Anterior cingulate cortex (tissue), 58 donors: ENCODE results near the gene RBFOX2.
"Not testable (repeated sequence)": the region's sequence is repeated elsewhere in the genome, so short reads cannot be mapped to it uniquely, and the experiment has no call there.

Experiments
- DNase-seq, 58 donors: peaks; one replicate each; lab custom pipeline; 2025; lab: John Stamatoyannopoulos, UW

Gene RBFOX2

GRCh38 chr22:36048911-36049677 is 20.5 kb upstream of the RBFOX2 start:
- DNase-seq: no peak

- not testable (repeated sequence) for DNase-seq
These were observed 15.9 kb upstream of the RBFOX2 start for GRCh38 chr22:36044517-36044916.

- no peak for DNase-seq
These were observed 13.6 kb upstream of the RBFOX2 start for GRCh38 chr22:36042240-36042639.

- DNase-seq: no peak
These were observed 10.5 kb upstream of the RBFOX2 start for GRCh38 chr22:36039125-36039524.

GRCh38 chr22:36037102-36037758 is 8.6 kb upstream of the RBFOX2 start:
- DNase-seq: no peak

- DNase-seq: no peak
These were observed 7.6 kb upstream of the RBFOX2 start for GRCh38 chr22:36036167-36036624.

GRCh38 chr22:36032611-36033010 is 4.0 kb upstream of the RBFOX2 start:
- no peak for DNase-seq

GRCh38 chr22:36029406-36029755 is 757 bp upstream of the RBFOX2 start:
- no peak for DNase-seq

GRCh38 chr22:36027935-36028645 is 534 bp downstream of the RBFOX2 start:
- DNase-seq: peak in 35 of 58 donors; percentile 27 to 90 (median 58)

GRCh38 chr22:36027579-36027934 is 1.1 kb downstream of the RBFOX2 start:
- DNase-seq: peak in 20 of 58 donors; percentile 14 to 61 (median 42)

GRCh38 chr22:36026741-36027140 is 1.9 kb downstream of the RBFOX2 start:
- peak in 4 of 58 donors; percentile 4 to 32 (median 14) for DNase-seq

- no peak for DNase-seq
These were observed 5.9 kb downstream of the RBFOX2 start for GRCh38 chr22:36022697-36023096.

GRCh38 chr22:36022162-36022561 is 6.5 kb downstream of the RBFOX2 start:
- DNase-seq: no peak

GRCh38 chr22:36021606-36022153 is 6.9 kb downstream of the RBFOX2 start:
- no peak for DNase-seq

GRCh38 chr22:36020865-36021264 is 7.8 kb downstream of the RBFOX2 start:
- not testable (repeated sequence) for DNase-seq

- no peak for DNase-seq
These were observed 11.0 kb downstream of the RBFOX2 start for GRCh38 chr22:36017651-36018091.

GRCh38 chr22:36016684-36017083 is 11.9 kb downstream of the RBFOX2 start:
- DNase-seq: no peak

- DNase-seq: no peak
These were observed 12.7 kb downstream of the RBFOX2 start for GRCh38 chr22:36015811-36016529.

GRCh38 chr22:36015155-36015810 is 13.3 kb downstream of the RBFOX2 start:
- DNase-seq: no peak

GRCh38 chr22:36014546-36015074 is 14.0 kb downstream of the RBFOX2 start:
- DNase-seq: no peak
